ENCODE data around the gene TCEANC2. TPM values are rescaled to one million over a fixed set of nuclear protein-coding genes. Genes with fewer than 3 reads are reported as not detected.
A peak's percentile ranks its signal among the peaks of the same experiment; 100 is the strongest.
"Not testable (repeated sequence)": the region's sequence is repeated elsewhere in the genome, so short reads cannot be mapped to it uniquely, and the experiment has no call there.

The TCEANC2 gene
- total RNA-seq (1 to 10 TPM; 1.9 to 2.1 TPM), polyA plus RNA-seq (1 to 10 TPM in 1 of 2 donors, under 1 TPM in 1; 0.89 to 1.6 TPM)

- Histone ChIP-seq H3K36me3 (ENCODE audit: control insufficient read depth in 4 of 4, insufficient read depth in 3 of 4, low read depth in 1 of 4, low read length in 3 of 4) (no peaks in the 10 kb centered on the region), H3K9ac (ENCODE audit: low read depth in 1 of 2, low read length in 2 of 2) (peak within 1 kb of the TSS; percentile 84 to 89), H3K27ac (ENCODE audit: low read depth in 1 of 2, low read length in 2 of 2) (peak within 1 kb of the TSS; percentile 76 to 88), H3K4me3 (ENCODE audit: low read depth in 1 of 3, low read length in 3 of 3) (peak within 1 kb of the TSS; percentile 80 to 99 (median 81)), H3K27me3 (ENCODE audit: control insufficient read depth in 4 of 4, insufficient read depth in 4 of 4, low read length in 3 of 4) (no peaks in the 10 kb centered on the region), H3K9me3 (ENCODE audit: control insufficient read depth in 4 of 4, low read length in 3 of 4) (no peaks in the 10 kb centered on the region), H3K4me1 (ENCODE audit: control insufficient read depth in 4 of 4, insufficient read depth in 4 of 4, low read length in 3 of 4) (peaks cover 4 to 27% (median 23%) of the 10 kb centered on the region in 4 donors)
- DNase-seq (ENCODE audit: low spot score), result peak; percentile 94
- TF ChIP-seq HNF4G (IDR thresholded peaks at IDR 0.05), result no peak
- TF ChIP-seq JUND (IDR thresholded peaks at IDR 0.05), result peak; percentile 25 to 65
- TF ChIP-seq CTCF (IDR thresholded peaks at IDR 0.05; ENCODE audit: low read depth, low read length, missing input control), result peak; percentile 10
- peak; percentile 55 to 77 for TF ChIP-seq EGR1 (IDR thresholded peaks at IDR 0.05; ENCODE audit: low read depth in 2 of 2)
- peak; percentile 73 for TF ChIP-seq TAF1 (conservative IDR thresholded peaks at IDR 0.05)
- TF ChIP-seq FOXA1 (IDR thresholded peaks at IDR 0.05), result peak; percentile 65
- TF ChIP-seq NR2F2 (IDR thresholded peaks at IDR 0.05), result peak; percentile 38
- peak; percentile 99 for TF ChIP-seq YY1 (IDR thresholded peaks at IDR 0.05)
- peak; percentile 43 to 52 for TF ChIP-seq RAD21 (IDR thresholded peaks at IDR 0.05)
- TF ChIP-seq REST (IDR thresholded peaks at IDR 0.05), result peak; percentile 60
- TF ChIP-seq RXRA (IDR thresholded peaks at IDR 0.05), result peak; percentile 81 to 83
- peak; percentile 54 to 92 for TF ChIP-seq GABPA (IDR thresholded peaks at IDR 0.05 in 1 of 2, conservative IDR thresholded peaks at IDR 0.05 in 1 of 2)
- no peak for TF ChIP-seq ATF3 (IDR thresholded peaks at IDR 0.05)
- peak; percentile 96 for TF ChIP-seq SP1 (IDR thresholded peaks at IDR 0.05)
- no peak for TF ChIP-seq FOXA2 (IDR thresholded peaks at IDR 0.05)
- TF ChIP-seq ZBTB33 (IDR thresholded peaks at IDR 0.05), result peak; percentile 96
- TF ChIP-seq MAX (IDR thresholded peaks at IDR 0.05), result peak; percentile 97
- TF ChIP-seq HNF4A (conservative IDR thresholded peaks at IDR 0.05), result peak; percentile 59 to 64
- WGBS, result under 1% methylated on average over 59 of the region's 59 CpGs
Measured at GRCh38 chr1:54052934-54053744, at the start of gene TCEANC2, which contains the start of gene TMEM59. Gene TCEANC2 (plus strand): TSS chr1:54053608. CDS start chr1:54054423, 815 bp downstream. Gene TMEM59 (minus strand): TSS chr1:54053204. CDS start chr1:54053188, 16 bp downstream.

- not testable (repeated sequence) for H3K4me3 ChIP-seq (ENCODE audit: low read depth in 1 of 3, low read length in 3 of 3); H3K36me3 ChIP-seq (ENCODE audit: control insufficient read depth in 4 of 4, insufficient read depth in 3 of 4, low read depth in 1 of 4, low read length in 3 of 4); DNase-seq (ENCODE audit: low spot score); H3K27me3 ChIP-seq (ENCODE audit: control insufficient read depth in 4 of 4, insufficient read depth in 4 of 4, low read length in 3 of 4); H3K4me1 ChIP-seq (ENCODE audit: control insufficient read depth in 4 of 4, insufficient read depth in 4 of 4, low read length in 3 of 4); H3K9ac ChIP-seq (ENCODE audit: low read depth in 1 of 2, low read length in 2 of 2); H3K27ac ChIP-seq (ENCODE audit: low read depth in 1 of 2, low read length in 2 of 2); H3K9me3 ChIP-seq (ENCODE audit: control insufficient read depth in 4 of 4, low read length in 3 of 4)
- WGBS, result 94% methylated on average over 19 of the region's 19 CpGs
Measured at GRCh38 chr1:54003750-54004480, 49.5 kb upstream of the TCEANC2 start.
